Vagina (tissue), 2 donors: ENCODE results near the gene TMEM129.

Source experiments
- POLR2A ChIP-seq, 2 donors: fragments of 450-650 bp; IDR thresholded peaks; one replicate each; pipeline ENCODE4 v1.6.1; 2017; ENCODE audit warnings: antibody characterized with exemption in 2 of 2, mild to moderate bottlenecking in 2 of 2, moderate library complexity in 2 of 2
- POLR2AphosphoS5 ChIP-seq, 2 donors: sonication (generic); formaldehyde crosslinking; IDR thresholded peaks; one replicate each; pipeline ENCODE4 v1.9.0; 2017; ENCODE audit warnings: antibody characterized with exemption in 2 of 2, mild to moderate bottlenecking in 2 of 2, low read depth in 1 of 2; ENCODE audit not compliant: insufficient read depth in 1 of 2
- TF ChIP-seq, protein P1 (sequence below), 3 experiments: fragments of 450-650 bp in 2 of 3; fragments of 200-600 bp in 1 of 3; sonication (generic) in 1 of 3; IDR thresholded peaks; one replicate each; pipeline ENCODE4 v1.5.1; 2017 to 2019; ENCODE audit warnings: antibody characterized with exemption in 3 of 3, mild to moderate bottlenecking in 2 of 3, moderate library complexity in 2 of 3

DNA sequence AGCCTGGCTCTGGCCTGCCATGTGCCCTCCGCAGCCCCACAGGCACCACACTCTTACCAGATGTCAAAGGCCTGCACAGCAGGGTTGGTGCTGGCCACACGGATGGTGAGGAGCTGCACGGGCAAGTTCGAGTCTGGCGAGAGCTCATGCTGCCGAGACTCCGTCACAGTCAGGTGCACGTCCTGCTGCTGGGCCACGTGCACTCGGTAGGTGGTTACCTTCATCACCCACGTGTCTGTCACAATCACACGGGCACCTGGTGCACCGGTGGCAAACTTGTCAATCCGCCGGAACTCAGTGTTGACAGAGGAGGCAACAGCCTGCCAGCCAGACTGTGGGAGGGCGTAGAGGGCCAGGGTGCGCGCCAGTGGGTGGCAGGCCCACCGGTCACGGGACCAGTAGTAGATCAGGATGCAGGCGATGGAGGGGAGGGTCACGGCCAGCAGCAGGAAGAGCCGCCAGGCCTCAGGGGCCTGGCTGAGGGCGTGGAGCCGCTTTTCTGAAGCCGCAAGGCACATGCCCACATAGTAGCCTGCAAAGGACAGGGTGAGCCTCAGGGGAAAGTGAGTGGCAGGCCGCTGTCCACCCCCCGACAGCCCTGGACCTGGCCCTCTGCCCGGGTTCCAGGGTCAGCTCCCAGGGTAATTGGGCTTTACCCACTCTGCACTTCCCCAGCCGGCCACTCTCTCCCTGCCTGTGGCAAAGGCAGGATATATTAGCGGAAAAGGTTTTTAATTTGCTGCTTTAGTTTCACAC lies 2.9 kb downstream of the TMEM129 start:
- TF ChIP-seq, protein P1, sequence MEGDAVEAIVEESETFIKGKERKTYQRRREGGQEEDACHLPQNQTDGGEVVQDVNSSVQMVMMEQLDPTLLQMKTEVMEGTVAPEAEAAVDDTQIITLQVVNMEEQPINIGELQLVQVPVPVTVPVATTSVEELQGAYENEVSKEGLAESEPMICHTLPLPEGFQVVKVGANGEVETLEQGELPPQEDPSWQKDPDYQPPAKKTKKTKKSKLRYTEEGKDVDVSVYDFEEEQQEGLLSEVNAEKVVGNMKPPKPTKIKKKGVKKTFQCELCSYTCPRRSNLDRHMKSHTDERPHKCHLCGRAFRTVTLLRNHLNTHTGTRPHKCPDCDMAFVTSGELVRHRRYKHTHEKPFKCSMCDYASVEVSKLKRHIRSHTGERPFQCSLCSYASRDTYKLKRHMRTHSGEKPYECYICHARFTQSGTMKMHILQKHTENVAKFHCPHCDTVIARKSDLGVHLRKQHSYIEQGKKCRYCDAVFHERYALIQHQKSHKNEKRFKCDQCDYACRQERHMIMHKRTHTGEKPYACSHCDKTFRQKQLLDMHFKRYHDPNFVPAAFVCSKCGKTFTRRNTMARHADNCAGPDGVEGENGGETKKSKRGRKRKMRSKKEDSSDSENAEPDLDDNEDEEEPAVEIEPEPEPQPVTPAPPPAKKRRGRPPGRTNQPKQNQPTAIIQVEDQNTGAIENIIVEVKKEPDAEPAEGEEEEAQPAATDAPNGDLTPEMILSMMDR (IDR thresholded peaks at IDR 0.05): no peak
- TF ChIP-seq POLR2A (IDR thresholded peaks at IDR 0.05): no peak
- TF ChIP-seq POLR2AphosphoS5 (IDR thresholded peaks at IDR 0.05; ENCODE audit: insufficient read depth in 1 of 2, low read depth in 1 of 2): no peak
